HG02870 (cell line): ENCODE results near the gene CSMD2.

Source experiments
- ATAC-seq: cut with Tn5 transposase; IDR thresholded peaks from one replicate; pipeline ENCODE4 v1.9.1; 2021; ENCODE audit warnings: mild to moderate bottlenecking, moderate library complexity; ENCODE audit not compliant: unreplicated experiment

Gene CSMD2

GRCh38 chr1:33624261-33624990, 540.6 kb downstream of the CSMD2 start:
- no peak for ATAC-seq

DNA sequence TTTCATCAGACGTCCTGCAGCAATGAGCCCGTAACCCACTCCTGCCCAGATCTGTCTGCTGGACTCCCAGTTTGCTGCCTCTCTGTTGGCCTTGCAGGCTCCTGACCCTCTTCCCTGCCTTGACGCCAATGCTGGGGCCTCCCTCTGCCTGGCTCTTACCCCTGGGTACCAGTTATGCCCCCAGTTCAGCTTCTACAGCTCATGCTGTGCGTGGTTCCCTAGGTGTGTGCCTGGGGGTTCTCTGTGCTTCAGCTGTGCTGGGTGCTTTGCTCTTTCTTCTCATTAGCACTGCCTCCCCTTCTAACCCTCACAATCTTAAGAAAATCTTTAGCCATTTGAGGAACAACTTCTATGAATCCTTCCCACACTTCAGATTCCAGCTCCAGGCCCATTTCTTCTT, 541.2 kb downstream of the CSMD2 start:
- no peak for ATAC-seq

DNA sequence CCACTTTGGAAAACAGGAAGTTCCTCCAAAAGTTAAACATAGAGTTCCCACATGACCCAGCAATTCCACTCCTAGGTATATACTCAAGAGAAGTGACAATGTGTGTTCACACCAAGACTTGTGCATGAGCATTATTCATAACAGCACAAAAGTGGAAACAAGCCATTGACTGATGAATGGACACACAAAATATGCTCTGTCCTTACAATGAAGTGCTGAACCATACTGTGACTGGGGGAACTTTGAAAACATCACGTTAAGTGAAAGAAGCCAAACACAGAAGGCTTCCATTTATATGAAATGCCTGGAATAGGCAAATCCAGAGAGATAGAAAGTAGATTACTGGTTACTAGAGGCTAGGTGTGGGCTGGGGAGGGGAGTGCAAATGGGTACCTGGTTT, 542.3 kb downstream of the CSMD2 start:
- ATAC-seq, result no peak

DNA sequence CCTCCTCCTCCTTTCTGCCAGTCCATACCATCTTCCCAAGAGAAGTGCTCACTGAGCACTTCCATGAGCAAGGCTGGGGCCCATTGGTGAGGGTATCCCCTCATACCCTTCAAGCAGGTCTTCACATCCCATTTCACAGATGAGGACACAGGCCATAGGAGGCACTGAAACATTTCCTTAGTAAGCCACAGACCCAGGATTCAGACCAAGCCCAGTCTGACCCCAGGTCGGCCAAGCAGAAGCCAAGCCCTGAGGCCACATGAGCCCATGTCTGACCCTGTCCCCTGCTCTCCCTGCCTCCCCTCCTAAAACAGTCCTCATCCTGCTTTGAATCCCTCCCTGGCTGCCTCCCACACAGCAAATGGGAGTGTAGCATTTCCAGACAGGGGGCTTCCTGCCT, 546.4 kb downstream of the CSMD2 start:
- no peak for ATAC-seq

- no peak for ATAC-seq
These were observed 547.6 kb downstream of the CSMD2 start for GRCh38 chr1:33617451-33617850.

- ATAC-seq, result no peak
These were observed 548.2 kb downstream of the CSMD2 start for GRCh38 chr1:33616780-33617179.

- no peak for ATAC-seq
These were observed 549.5 kb downstream of the CSMD2 start for GRCh38 chr1:33615546-33615945.

GRCh38 chr1:33610864-33611455, 554.1 kb downstream of the CSMD2 start:
- ATAC-seq, result no peak

DNA sequence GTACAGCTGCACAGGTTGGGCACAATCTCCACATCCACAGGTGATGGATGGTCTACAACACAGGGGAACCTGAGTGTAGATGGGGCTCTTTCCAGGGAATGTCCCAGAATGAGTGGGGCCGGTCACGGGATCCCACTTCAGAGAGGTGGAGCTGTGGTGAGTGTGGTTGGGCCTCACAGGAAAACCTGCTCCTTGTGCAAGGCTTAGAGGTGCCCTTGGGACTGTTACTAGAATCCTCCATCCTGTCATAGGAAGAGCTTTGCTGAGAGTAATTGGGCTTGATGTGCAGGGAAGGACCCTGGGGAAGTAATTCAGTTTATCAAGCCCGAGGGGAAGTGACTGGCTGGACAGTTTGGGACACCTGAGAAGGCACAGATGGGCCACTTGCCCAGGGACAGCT, 554.6 kb downstream of the CSMD2 start:
- ATAC-seq, result no peak

GRCh38 chr1:33609739-33610138, 555.3 kb downstream of the CSMD2 start:
- ATAC-seq, result no peak

GRCh38 chr1:33608825-33609400, 556.1 kb downstream of the CSMD2 start:
- ATAC-seq, result no peak

DNA sequence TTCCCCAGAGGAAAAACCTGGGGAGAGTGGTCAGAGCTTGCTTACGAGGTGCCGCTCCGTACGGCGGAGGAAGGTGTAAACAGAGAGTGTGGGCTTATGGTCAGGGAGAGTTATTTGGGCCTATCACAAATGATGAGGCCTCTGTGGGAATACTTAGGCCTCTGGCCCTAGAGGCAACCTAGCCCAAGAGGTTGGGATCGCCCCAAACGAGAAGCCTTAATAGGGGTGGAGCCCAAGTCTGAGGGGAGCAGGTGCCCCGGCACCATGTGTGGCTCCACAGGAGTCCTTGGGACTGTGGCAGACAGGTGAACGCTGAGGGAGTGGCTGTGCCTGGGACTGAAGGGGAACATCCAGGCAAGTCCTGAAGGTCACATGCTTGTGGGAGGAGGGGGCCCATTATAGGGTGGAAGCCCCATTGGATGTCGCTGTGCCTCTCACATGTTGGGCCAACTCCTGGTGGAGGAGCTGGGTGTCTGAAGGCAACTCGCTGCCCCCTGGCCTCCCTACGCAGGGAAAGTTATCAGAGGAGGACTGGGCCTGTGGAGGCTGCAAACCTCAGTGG, 557.5 kb downstream of the CSMD2 start:
- no peak for ATAC-seq

DNA sequence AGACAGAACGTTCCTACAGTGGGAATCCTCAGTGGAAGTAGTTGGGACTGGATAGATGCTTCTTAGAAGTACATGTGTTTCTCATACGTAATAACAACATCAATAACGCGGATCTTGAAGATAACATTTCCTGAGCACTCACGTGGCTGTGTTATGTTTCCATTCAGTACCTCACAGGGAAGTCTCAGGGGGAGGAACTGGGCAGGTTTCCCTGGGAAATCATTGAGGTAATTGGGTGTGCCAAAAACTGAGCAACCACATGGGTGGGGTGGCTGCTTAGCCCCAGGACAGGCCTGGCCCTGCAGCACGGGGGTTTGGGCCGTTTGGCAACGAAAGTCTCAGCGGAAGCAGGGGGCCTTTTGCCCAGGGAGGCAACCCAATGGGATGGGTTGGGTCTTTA, 558.8 kb downstream of the CSMD2 start:
- no peak for ATAC-seq

GRCh38 chr1:33602271-33602670, 562.8 kb downstream of the CSMD2 start:
- no peak for ATAC-seq

- no peak for ATAC-seq
These were observed 563.3 kb downstream of the CSMD2 start for GRCh38 chr1:33601751-33602150.

GRCh38 chr1:33599516-33600115, 565.4 kb downstream of the CSMD2 start:
- ATAC-seq, result no peak

GRCh38 chr1:33588726-33589125, 576.3 kb downstream of the CSMD2 start:
- ATAC-seq, result no peak

GRCh38 chr1:33586795-33587194, 578.2 kb downstream of the CSMD2 start:
- no peak for ATAC-seq

DNA sequence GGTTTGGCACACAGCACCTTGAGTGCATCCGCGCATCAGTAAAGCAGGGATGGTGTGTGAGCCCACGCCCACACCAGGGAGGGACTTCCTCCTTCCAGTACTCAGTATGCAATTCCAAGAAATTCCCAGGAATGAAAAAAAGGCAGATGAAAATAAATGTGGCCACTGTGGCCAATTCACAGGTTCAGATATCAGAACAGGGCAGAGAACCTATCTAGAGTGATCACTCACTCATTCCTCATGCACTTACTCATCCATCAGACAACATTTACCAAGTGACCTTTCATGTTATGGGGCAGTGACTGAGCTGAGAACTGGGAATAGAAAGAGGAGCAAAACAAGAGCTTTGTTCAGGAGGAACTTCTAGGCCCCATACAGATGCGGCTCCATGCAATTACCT, 578.9 kb downstream of the CSMD2 start:
- ATAC-seq, result no peak

DNA sequence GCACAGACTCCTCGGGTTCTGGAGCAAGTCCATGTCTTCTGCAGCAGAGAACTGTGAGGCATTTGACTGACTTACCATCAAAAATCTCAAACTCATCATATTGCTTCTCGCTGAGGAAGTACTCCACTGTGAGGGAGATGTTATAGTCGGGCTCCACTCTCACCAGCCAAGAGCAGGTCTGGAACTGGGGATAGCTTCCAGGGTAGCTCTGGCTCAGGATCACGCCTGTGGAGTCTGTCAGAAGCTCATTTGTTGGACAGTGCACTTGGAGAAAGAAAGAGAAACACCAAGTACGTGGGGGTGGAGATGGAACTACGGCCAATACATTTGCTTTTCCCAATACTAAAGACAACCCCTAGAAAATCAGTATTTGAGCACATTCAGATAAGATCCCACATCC, 581.5 kb downstream of the CSMD2 start:
- ATAC-seq, result no peak

GRCh38 chr1:33578557-33579448, 586.2 kb downstream of the CSMD2 start:
- ATAC-seq, result no peak
